ENCODE results near the gene BCL2L11. TPM values are rescaled to one million over a fixed set of nuclear protein-coding genes. Genes with fewer than 3 reads are reported as not detected.
A peak's percentile ranks its signal among the peaks of the same experiment; 100 is the strongest.

The BCL2L11 gene
- total and polyA plus RNA-seq, 2 donors (not counting 3 experiments of a cell fraction or from before 2014, with no cell fraction given): 12.9 to 26.6 TPM

- POLR2A ChIA-PET: no interaction called here
These were observed 75.7 kb downstream of the BCL2L11 start for GRCh38 chr2:111196435-111196834.

More at GRCh38 chr2:111196435-111196834, 75.7 kb downstream of the BCL2L11 start:
- no peaks in the 10 kb centered on the region for H3K9me1 ChIP-seq (replicated peaks; ENCODE audit: control insufficient read depth, extremely low read depth, insufficient read depth, low read length)
- no peaks in the 10 kb centered on the region for H4K20me1 ChIP-seq (replicated peaks; ENCODE audit: control insufficient read depth, extremely low read depth, insufficient read depth, low read length)
- H3K27ac ChIP-seq (ENCODE audit: insufficient read depth, low read depth, low read length): no peak overlapping the region
- H3K9me3 ChIP-seq (replicated peaks; ENCODE audit: control insufficient read depth, insufficient read depth, low read length): no peaks in the 10 kb centered on the region
- peaks cover 3 to 6% of the 10 kb centered on the region in 2 experiments for H3K27me3 ChIP-seq (ENCODE audit: control insufficient read depth in 2 of 2, insufficient read depth in 2 of 2, low read length in 2 of 2)
- H3K4me3 ChIP-seq (replicated peaks in 1 of 3; ENCODE audit: insufficient read depth in 1 of 3, low read depth in 1 of 3, low read length in 3 of 3): no peak overlapping the region
- no peaks in the 10 kb centered on the region for H3K36me3 ChIP-seq (ENCODE audit: control insufficient read depth in 2 of 2, extremely low read depth in 1 of 2, insufficient read depth in 2 of 2, low read length in 2 of 2)
- no peaks in the 10 kb centered on the region for H3K79me2 ChIP-seq (ENCODE audit: control insufficient read depth, insufficient read depth, low read length)
- CTCF ChIA-PET: interaction anchor here (0.6 to 1.1 kb wide), 2 partner anchors 29 to 343 kb away, joined by 3 read pairs; no protein-coding TSS in a partner anchor
- H3K9ac ChIP-seq (replicated peaks; ENCODE audit: extremely low read depth, insufficient read depth, low read length): no peak overlapping the region
- H3K4me2 ChIP-seq (ENCODE audit: insufficient read depth, low read length): no peak overlapping the region
- TF ChIP-seq, protein P1, sequence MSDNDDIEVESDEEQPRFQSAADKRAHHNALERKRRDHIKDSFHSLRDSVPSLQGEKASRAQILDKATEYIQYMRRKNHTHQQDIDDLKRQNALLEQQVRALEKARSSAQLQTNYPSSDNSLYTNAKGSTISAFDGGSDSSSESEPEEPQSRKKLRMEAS (IDR thresholded peaks at IDR 0.05; ENCODE audit: insufficient read depth, insufficient read length): no peak
- TF ChIP-seq GATA2 (IDR thresholded peaks at IDR 0.05; ENCODE audit: insufficient read depth, insufficient read length, low read depth, low read length) (no peak), FOS (IDR thresholded peaks at IDR 0.05; ENCODE audit: borderline replicate concordance, insufficient read depth, low read length) (no peak), CTCF (IDR thresholded peaks at IDR 0.05; ENCODE audit: extremely low read depth in 1 of 2, insufficient read depth in 1 of 2, low read depth in 1 of 2, low read length in 2 of 2) (no peak), MYC (IDR thresholded peaks at IDR 0.05; ENCODE audit: low read depth, low read length) (no peak), POLR2A (IDR thresholded peaks at IDR 0.05; ENCODE audit: low read depth, low read length) (no peak), POLR2AphosphoS5 (IDR thresholded peaks at IDR 0.05; ENCODE audit: insufficient read depth, low read depth, low read length) (no peak)
- DNase-seq (ENCODE audit: low read depth, low spot score): peak; percentile 85
- no TSS peak for BruUV-seq (replicated peaks)
- dilution Hi-C loops (cut with MboI; ENCODE audit: extremely low pct_ligation_motif_present, low sequenced_read_pairs): no loop called here
- intact Hi-C loops (cut with micrococcal nuclease): no loop called here
- no peak overlapping the region for H2AFZ ChIP-seq (ENCODE audit: low read depth, low read length)
- peaks cover 6% of the 10 kb centered on the region for H3K4me1 ChIP-seq (ENCODE audit: control insufficient read depth, extremely low read depth, insufficient read depth, low read length)
- no peak for FAIRE-seq
